ENCODE data around the gene WRAP53. TPM values are rescaled to one million over a fixed set of nuclear protein-coding genes. Genes with fewer than 3 reads are reported as not detected.

The WRAP53 gene
- total RNA-seq, 1 donor = 6.0 TPM

DNA sequence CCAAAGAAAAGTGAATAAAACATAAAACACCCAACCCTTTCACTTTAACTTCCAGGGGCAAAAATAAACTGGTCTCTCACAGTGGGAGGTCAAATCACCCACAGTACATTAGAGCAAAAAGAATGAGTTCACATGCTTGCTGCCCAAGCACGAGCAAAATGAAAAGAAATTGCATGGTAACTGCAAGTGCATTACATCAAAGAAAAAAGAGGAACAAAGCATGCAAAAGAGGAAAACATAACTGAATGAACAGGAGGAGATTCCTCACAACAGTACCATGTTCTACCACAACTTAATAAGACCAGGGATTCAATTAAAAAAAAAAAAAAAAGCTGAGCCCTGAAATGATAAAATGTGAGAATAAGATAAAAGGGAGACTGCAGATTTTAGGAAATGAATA, 41.5 kb downstream of the WRAP53 start:
- DNase-seq (ENCODE audit: low read depth) = no peak

DNA sequence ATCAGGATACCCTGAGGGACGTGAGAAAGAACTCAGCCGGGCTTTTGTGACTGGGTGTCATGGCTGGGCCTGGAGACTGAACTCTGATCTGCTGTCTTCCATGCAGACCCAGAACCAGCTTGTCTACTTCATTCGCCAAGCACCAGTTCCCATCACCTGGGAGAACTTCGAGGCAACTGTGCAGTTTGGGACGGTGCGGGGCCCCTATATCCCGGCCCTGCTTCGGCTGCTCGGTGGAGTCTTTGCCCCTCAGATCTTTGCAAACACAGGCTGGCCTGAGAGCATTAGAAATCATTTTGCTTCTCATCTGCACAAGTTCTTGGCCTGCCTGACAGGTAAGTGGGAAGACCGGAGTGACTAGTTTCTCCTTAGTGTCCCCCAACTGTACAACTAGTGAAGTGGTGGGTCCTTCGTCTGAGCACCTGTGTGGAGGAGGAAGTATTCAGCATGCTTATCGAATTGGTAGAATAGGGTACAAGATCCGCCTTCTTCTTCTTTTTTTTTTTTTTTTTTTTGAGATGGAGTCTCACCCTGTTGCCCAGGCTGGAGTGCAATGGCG, 44.8 kb downstream of the WRAP53 start:
- TF ChIP-seq, protein P1, sequence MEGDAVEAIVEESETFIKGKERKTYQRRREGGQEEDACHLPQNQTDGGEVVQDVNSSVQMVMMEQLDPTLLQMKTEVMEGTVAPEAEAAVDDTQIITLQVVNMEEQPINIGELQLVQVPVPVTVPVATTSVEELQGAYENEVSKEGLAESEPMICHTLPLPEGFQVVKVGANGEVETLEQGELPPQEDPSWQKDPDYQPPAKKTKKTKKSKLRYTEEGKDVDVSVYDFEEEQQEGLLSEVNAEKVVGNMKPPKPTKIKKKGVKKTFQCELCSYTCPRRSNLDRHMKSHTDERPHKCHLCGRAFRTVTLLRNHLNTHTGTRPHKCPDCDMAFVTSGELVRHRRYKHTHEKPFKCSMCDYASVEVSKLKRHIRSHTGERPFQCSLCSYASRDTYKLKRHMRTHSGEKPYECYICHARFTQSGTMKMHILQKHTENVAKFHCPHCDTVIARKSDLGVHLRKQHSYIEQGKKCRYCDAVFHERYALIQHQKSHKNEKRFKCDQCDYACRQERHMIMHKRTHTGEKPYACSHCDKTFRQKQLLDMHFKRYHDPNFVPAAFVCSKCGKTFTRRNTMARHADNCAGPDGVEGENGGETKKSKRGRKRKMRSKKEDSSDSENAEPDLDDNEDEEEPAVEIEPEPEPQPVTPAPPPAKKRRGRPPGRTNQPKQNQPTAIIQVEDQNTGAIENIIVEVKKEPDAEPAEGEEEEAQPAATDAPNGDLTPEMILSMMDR (IDR thresholded peaks at IDR 0.05; ENCODE audit: insufficient read depth, low read depth, low read length) = no peak
- DNase-seq (ENCODE audit: low read depth) = no peak
- no peak overlapping the region for H3K4me3 ChIP-seq (ENCODE audit: low read depth, low read length)

More for the DNA sequence above, 41.5 kb downstream of the WRAP53 start:
- TF ChIP-seq, protein P1 (IDR thresholded peaks at IDR 0.05; ENCODE audit: insufficient read depth, low read depth, low read length) = no peak
- no peak overlapping the region for H3K4me3 ChIP-seq (ENCODE audit: low read depth, low read length)

DNA sequence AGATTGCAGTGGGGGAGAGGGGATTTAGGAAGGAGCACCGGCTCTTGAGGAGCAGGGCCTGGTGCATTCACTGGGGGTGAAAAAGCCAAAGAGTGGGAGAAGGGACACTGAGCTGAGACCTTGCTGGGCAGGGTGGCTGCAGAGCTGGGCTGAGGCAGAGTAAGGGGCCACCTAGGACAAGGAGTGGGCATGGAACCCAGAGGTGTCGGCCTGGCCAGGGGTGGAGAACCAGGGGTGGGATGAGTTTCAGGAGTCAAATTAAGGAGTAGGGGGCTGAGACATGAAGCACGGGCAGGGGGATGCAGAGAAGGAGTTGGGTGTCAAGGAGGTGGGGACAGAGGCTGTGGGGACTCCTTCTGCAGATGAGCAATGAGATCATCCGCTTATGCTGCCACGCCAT, 49.3 kb downstream of the WRAP53 start:
- TF ChIP-seq, protein P1 (IDR thresholded peaks at IDR 0.05; ENCODE audit: insufficient read depth, low read depth, low read length) = no peak
- DNase-seq (ENCODE audit: low read depth) = no peak
- no peak overlapping the region for H3K4me3 ChIP-seq (ENCODE audit: low read depth, low read length)

DNA sequence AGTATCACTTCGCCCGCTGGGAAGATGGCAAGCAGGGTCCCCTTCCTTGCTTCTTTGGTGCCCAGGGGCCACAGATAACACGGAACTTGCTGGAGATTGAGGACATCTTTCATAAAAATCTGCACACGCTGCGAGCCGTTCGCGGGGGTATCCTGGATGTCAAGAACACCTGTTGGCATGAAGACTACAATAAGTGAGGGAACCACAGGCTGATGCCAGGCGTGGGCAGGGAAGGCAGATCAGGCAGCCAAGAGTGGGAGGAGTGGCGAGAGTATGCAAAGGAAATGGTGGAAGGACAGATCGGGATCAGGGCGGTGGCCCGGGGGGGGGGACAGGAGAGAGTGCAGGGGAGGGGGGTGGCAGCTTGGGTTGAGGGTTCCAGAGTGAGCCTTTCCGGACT, 51.5 kb downstream of the WRAP53 start:
- H3K4me3 ChIP-seq (ENCODE audit: low read depth, low read length) = no peak overlapping the region
- DNase-seq (ENCODE audit: low read depth) = no peak
- TF ChIP-seq, protein P1 (IDR thresholded peaks at IDR 0.05; ENCODE audit: insufficient read depth, low read depth, low read length) = no peak

DNA sequence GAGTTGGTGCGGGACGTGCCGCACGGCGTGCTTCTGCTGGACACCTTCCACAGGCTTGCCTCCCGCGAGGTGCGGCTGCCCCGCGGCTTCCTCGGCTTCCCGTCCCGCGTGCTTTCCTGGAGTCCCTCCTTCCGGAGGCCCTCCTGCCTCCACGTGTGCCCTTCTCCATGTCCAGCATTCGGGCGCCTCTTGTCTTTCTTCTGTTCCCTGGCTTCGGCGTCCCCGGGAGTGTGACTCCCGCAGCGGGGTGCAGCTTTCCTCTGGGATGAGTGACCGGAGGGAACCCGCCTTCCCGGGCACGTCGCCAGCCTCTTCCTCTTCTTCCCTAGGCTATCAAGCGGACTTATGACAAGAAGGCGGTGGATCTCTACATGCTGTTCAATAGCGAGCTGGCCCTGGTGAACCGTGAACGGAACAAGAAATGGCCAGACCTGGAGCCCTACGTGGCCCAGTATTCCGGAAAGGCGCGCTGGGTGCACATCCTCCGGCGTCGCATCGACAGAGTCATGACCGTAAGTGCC, 52.3 kb downstream of the WRAP53 start:
- H3K4me3 ChIP-seq (ENCODE audit: low read depth, low read length) = no peak overlapping the region
- no peak for DNase-seq (ENCODE audit: low read depth)
- TF ChIP-seq, protein P1 (IDR thresholded peaks at IDR 0.05; ENCODE audit: insufficient read depth, low read depth, low read length) = no peak

DNA sequence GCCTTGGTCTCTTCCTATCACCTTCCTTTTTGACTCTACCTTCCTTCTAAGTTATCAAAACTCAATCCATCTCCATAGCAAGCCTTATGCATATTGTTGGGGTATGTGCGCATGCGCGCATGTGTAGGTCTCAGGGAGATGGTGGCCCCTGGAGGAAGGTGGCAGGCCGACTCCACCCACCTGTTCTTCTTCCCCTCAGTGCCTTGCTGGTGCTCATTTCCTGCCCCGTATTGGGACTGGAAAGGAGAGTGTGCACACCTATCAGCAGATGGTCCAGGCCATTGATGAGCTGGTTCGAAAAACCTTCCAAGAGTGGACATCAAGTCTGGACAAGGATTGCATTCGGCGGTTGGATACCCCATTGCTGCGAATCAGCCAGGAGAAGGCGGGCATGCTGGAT, 54.5 kb downstream of the WRAP53 start:
- TF ChIP-seq, protein P1 (IDR thresholded peaks at IDR 0.05; ENCODE audit: insufficient read depth, low read depth, low read length) = no peak
- no peak overlapping the region for H3K4me3 ChIP-seq (ENCODE audit: low read depth, low read length)
- no peak for DNase-seq (ENCODE audit: low read depth)

DNA sequence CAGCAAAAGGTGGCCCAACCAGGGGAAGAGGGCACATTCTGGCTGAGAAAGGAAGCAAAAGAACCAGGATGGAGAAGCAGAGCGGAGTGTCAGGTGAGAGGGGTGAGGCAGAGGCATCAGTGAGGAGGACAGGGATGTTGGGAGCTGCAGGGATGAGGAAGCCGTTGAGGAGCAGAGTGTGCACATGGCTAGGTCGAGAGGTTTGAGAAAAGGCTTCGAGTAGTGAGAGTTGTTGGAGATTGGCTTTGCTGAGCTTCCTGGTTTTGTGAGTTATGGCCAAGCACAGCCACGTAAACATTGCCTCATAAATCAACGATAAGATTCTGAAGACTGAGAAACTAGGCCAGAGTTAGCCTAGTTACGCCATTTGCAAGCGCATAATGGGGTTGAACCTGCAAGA, 56.1 kb downstream of the WRAP53 start:
- TF ChIP-seq, protein P1 (IDR thresholded peaks at IDR 0.05; ENCODE audit: insufficient read depth, low read depth, low read length) = no peak
- DNase-seq (ENCODE audit: low read depth) = peak; percentile 72
- no peak overlapping the region for H3K4me3 ChIP-seq (ENCODE audit: low read depth, low read length)

Measured in fibroblast of villous mesenchyme (primary cell).